Dedifferentiated amniotic fluid mesenchymal stem cell (primary cell): ENCODE measurements around the gene SRGAP2C.
"Not testable (repeated sequence)": the region's sequence is repeated elsewhere in the genome, so short reads cannot be mapped to it uniquely, and the experiment has no call there.

Experiments
- DNase-seq: peaks from one replicate; pipeline ENCODE4 v3.0.0-alpha.2; 2016; ENCODE audit errors: extremely low spot score

Gene SRGAP2C

DNA sequence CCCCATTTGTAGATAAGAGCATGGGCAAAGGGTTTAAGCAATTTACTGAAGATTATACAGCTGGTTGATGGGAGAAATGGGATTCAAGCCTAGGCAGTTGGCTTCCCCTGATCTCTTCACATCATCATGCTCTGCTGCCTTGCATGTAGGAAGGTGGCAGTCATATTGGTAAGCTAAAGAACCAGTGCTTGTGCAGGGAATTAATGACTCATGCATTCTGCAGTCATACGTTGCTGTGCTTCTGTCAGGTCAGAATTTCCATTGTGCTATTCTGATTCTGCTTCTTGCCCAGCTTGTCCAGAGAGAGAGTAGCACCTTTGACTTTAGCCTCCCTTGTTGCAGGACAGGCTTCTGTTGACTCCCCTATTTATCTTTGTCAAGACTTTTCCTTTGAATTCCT lies 153.2 kb downstream of the SRGAP2C start:
- not testable (repeated sequence) for DNase-seq

DNA sequence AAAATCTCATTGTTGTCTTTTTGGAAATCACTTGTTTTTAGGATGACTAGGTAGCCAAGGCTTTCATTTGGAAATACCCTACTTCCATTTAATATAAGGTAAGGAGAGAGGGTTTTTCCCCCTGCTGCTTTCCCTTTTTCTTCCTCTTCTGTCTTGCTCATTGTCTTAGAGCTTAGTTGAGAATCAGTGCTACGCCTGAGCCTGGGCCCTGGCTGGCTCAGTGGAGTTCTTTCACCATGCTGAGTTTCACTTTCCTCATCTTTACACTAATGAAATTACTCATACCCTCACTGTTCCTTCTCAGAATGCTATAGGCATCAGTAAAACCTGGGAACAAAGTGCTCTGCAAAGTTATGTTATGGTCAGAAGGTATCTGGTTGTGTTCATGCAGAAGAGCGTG lies 154.8 kb downstream of the SRGAP2C start:
- not testable (repeated sequence) for DNase-seq

DNA sequence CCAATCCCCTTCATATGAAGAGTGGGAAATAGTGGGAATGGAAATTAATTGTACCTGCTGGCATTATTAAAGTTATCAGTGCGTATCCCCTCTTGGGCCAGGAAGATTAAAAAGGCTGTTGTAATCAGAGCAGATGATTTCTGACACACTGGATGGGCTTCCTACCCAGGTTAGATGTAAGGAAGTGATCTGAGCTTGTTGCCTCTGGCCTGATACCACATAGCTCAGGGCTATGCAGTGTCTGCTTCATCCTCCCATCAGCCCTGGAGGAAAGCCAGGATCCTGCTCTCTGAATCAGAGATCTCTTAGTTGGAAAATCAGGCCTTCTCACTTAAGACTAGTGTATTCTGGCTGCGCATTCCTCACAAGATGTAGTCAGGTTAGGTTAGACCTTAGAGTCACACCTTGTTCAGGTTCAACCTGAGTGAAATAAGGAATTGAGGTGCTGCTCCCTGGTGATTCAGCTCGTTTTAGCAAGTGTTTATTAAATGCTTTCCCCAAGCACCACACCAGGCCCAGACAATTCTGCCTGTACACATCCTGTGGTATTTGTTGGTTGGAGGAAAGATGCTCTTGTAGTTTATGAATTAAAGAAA lies 158.6 kb downstream of the SRGAP2C start:
- not testable (repeated sequence) for DNase-seq

DNA sequence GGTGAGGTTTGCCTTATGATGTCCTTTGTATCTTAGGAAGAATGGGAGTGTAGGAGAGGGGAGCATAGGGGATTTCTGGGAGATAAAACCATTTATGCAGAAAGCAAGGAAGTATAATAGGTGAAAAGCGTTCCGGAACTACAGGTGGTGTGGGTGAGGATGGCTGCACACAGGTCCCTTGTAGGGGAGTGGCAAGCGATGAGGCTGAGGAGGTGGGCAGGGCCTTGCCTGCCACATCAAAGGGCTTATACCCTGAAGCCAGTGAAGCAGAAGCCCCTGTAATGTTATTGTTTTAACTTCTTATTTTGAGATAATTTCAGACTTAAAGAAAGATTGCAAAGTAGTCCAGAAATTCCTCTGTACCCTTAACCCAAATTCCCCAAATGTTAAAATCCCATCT lies 159.6 kb downstream of the SRGAP2C start:
- not testable (repeated sequence) for DNase-seq

DNA sequence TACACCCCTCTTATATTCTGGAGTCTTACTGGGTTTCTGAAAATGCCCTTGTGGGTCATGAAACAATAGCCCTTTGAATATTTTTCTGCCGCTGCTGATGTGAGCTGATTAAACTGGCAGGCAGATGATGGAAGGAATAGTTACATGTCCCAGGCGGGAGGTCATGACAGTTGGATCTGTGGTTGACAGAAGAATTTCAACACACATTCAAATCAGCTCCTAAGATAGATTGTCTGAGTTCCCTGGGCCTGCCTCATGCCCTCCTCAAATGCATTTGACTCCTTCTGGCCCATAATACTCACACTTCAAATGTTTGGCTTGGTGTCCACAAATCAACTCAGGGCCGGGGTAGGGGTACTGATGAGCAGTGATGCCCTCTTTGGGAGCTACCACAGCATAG lies 161.9 kb downstream of the SRGAP2C start:
- DNase-seq: not testable (repeated sequence)

DNA sequence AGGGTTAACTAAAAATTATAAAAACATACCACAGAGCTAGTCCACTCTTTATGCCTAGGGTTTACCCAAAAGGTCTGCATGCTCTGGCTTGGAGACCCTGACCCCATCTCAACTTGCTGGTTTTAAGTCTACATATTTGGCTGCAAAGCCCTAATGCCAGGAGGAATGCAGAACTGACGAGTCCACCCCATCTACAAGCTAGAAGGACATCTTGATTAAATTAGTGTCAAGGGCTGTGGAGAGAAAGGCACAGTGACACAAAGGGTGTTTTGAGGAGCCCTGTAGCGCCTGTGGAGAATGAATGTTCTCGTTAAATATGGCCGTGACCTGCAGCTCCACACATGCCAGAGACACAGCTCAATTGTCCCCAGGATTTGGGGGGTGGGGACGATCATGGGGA lies 162.7 kb downstream of the SRGAP2C start:
- peak; percentile 15 for DNase-seq

DNA sequence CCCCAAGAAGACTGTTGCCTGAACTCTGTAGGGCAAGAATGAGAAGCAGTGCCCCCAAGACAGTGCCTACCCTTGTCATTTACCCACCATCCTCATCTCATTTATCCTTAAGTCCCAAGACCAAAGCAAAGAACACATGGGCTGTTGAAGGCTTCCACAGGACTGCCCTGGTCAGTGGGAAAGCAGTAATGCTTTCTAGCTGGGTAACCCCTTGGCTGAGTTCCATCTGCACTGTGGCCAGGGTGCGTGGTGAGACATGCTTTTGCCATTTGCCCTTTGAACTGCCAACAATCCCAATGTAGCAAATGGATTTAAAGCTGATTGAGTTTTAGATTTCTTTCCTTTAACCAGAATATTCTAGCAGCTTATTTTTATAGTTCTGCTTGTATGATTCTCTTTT lies 163.3 kb downstream of the SRGAP2C start:
- not testable (repeated sequence) for DNase-seq

DNA sequence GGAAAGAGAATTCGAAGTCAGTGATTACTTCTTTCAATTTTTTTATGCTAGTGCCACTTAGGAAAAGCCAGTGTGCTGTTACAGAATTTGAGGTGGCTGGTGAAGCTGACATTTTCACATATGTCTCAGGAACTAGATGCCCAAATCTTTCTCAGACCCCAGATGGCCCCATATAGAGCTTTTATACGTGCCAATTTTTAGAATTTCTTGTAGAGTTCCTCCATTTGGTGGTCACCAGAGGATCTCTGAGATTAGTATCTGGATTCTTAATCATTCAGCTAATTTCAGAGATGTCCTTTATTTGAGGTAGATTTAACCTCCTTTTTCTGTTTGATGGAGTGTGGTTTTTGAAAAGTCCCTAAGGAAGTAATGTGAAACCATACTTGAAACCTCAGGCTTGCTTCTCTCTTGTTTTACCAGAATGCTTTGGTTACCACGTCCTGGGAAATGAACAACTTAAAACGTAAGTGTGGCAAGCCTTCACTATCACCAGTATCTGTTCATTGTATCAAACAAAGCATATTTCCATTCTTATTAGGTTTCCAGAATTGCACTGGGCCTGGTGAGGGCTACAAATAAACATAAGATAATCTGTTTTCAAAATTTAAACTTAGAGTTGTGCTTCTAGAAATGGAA lies 164.7 kb downstream of the SRGAP2C start:
- DNase-seq: not testable (repeated sequence)

DNA sequence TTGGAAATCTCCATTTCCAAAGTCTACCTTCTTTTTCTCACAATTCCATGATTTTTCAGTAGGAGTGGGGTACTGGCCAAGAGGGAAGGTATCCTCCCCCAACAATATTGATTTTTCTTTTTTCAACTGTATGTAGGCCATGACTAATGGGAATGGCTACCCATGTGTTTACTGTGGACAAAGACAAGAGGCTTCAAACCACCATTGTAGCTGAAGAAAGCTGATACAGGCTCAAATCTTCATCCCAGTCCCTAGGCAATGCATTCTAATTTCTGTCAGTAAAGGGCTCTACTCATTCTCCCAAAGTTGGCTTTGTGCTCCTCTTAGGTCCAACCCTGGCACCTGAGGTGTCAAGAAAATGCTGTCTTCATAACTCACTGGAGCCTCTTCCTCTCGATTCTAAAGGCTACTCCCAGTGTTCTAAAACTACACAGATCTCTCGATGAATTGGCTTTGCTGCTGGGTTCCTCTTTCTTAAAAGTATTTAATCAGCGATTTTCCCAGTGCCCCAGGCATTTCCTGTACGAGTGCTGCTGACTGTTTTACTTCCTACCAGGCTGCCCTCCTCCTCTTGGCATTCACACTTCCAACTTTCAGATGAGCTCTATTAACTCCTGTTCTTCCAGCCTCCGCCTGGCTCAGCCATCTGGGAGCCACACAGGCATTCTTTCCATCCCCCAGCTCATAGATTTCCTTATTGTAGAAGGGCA lies 171.1 kb downstream of the SRGAP2C start:
- not testable (repeated sequence) for DNase-seq

DNA sequence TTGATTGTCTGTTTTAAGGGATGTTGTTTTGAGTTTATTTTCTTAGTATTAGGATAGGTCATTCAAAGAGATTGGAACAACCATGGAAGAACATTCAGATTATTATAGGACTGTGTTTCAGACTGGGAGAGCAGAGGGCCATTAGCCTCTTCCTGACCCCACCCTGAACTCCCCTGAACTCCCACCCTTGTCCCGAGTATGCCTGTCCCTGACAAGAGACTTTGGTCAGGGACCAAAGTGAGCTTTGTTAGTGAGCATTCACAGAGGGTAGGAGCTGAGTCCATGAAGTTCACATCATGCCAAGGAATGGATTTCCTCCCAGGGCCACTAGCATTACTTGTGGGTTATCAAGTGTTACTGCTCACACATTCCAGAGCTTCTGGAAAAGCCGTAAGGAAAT lies 172.0 kb downstream of the SRGAP2C start:
- not testable (repeated sequence) for DNase-seq

DNA sequence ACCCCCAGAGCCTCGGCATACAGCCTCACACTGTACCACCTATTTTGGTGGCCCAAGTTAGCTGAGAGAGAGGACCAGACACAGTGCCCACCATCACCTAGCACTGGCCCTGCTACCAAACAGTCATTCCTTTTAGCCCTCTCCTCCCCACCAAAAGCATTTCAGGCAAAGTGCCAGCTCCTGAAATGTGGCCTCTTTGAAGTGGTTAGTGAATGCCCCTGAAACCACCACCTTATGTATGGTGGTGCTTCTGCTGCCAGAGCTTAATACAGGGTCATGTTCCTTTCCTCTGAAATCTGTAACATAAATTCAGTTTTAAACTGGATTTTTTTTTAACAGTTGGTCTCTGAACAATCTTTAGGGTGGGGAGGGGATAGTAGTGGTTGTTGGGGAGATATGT lies 175.8 kb downstream of the SRGAP2C start:
- DNase-seq: not testable (repeated sequence)

DNA sequence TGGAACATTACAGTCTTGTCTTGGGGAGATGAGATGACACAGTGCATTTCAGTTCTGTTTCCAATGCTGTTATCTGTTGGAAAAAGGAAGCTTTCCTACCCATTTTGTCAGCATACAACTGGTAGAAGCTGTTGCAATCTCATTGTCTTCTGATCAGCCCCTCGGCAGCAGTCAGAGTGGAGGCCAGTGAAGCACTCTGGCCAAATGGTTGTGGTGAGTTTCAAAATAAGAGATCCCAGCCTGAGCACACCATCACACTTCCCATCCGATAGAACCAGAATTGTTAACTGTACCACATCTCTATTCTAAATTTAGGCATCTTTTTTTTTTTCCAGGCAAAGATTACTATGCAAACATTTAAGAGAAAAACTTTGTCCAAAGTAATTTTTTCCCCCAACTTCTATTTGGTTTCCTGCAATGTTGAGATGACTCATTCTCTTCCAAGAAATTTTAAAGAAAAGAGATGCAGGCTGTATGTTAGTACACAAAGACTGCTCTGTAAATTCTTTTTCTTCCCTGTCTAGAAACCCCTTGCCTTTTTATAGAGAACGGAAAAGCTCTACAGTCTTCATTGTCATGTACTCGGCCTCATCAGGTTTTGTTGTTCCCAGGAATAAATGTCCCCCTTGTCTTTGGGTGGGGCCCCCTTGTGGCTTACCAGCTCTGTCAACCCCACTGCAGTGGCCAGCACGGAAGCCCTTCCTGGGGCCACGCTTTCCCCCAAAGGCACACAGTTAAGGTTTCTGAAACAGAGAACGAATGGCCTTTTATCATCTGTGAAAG lies 176.9 kb downstream of the SRGAP2C start:
- DNase-seq: not testable (repeated sequence)

DNA sequence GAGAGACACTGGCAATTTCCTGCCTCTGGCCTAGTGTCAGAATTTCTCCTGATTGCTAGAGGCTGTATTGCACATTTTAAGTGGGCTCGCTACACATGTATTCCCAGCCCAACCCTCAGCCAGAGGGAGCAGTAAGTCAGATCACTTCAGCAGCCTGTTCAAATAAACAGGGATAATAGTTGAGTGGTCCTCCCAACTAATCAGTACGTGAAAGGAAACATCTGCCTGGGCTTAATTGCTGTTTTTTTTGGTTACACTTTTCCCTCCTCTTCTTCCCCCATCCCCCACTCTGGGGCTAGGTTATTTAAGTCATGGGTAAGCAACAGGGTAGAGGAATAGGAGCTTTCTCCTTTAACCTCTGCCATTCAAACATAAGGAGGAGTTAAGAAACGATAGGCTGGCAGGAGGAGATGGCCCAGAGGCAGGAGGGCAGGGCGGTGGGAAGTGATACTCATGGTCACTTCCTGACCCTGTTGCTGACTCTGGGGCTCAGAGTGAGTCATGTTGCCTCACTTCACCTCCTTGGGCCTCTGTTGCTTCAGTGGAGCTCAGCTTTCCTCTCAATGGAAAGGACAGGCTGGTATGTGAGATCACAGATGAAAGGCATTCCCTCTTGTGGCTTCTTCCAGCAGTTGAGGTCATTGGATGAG lies 177.6 kb downstream of the SRGAP2C start:
- not testable (repeated sequence) for DNase-seq

DNA sequence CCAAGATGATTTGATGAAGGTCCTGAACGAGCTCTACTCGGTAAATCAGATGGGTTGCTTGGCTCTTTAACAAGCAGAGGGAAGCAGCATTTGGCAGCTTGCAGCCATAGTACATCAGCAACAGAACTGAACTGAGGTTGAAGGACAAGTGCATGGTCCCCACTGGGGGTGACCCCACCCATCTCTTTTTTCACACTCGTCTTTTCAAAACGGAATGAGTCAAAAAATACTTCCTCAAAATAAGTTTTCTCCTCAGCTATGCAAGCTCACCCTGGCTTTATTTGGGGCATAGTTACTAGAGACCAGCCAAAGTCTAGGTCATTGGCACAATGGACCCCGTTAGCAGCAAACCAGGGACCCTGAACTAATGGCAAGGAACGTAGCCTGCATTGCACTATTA lies 180.5 kb downstream of the SRGAP2C start:
- not testable (repeated sequence) for DNase-seq

DNA sequence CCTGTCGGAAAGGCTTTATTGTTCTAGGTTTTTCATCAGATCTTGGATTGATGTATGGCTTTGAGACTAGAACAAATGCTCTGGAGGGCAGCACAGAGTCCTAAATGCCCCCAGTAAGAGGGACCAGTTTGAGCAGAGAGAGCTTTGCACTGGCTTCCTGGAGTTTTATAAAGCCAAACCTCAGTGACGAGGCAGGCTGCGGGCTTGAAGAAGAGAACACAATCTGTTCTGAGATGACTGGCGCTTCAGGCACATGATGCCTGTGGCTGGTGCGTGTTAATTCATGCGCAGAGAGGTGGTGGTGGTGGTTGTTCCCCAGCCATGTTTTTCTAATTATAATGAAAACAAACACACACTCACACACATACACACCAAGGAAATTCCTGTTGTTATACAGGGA lies 180.9 kb downstream of the SRGAP2C start:
- DNase-seq: peak; percentile 14

DNA sequence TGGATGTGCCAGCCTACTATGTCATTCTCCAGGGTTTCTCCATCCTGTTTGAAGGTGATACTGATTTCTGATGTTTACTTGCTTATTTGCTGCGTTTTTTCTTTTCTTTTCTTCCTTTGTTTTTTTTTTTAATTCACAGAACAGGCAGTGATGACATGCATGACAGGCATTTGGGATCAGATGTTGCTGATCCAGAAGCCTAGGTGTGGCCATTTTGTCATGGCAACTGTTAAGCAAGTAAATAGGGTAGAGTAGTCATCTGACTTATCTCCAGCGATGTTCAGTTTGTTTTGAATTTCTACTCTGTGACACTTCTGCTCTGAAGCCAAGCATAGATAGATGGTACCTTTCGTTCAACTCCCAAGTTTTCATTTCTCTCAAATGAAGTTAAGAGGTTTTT lies 181.4 kb downstream of the SRGAP2C start:
- DNase-seq: not testable (repeated sequence)

DNA sequence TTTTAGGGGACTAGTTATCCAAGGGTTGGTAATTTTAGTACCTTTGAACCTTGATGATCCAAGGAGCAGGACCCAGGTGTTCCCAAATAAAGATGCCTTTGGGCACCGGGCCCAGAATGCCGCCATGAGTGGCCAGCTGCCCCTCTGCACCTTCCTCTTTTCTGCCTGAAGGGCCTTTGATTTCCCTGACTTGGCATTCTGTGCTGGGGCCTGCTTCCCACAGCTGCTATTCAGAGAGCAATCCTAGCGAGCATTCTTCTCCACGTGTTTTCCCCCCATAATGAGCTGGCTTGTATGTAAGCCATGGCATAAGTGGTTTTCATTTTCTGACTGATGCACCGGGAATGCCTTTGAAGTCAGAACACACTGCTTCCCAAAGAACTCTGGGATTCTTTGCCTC lies 184.1 kb downstream of the SRGAP2C start:
- DNase-seq: not testable (repeated sequence)

DNA sequence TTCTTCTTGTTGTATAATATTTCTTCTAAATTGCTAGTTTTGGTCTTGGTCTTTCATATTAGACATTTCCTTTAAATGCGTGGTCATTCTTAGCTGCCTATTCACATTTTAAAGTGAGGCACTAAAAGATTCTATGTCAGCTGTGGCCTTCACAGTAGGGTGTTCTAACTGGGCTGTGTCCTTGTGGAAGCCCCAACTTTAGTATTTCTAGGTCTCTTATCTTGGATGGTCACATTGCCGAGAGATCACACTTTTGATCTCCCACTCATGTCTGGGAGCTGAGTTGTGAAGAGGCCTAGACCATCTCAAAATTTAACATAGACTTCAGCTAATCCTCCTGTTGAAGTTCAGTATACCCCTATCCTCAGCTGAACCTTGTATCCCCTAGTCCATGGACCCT lies 185.2 kb downstream of the SRGAP2C start:
- DNase-seq: not testable (repeated sequence)

DNA sequence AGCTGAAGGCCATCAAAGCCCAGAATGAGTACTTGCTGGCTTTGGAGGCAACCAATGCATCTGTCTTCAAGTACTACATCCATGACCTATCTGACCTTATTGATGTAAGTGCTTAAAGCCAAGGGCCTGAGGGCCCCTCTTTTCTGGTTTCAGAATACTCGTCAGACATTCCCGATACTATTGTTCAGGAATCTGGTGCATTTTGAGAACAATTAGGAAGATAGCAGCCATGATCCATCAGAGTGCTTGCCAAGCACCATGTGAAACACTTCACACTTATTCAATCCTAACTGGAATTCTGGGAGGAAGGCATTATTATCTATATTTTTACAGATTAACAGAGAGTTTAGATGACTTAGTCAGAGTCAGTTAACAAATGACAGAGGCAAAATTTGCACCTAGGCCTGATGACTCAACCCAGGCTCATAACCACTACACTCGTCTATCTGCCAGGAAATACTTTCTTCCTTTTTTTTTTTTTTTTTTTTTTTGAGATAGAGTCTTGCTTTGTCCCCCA lies 190.1 kb downstream of the SRGAP2C start:
- not testable (repeated sequence) for DNase-seq

DNA sequence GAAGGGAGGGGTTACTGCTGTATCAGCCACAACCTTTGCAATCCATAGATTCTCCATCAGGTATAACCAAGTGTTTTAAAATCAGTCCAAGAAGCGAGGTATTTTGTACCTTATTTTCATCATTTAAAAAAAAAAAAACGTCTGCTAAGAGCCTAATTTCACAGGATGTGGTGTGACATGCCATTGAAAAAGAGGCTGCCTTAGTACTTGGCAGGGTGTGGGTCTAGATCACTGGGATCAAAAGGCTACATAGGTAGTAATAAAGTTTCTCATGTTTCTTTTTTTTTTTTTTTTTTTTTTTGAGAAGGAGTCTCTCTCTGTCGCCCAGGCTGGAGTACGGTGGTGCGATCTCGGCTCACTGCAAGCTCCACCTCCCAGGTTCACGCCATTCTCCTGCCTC lies 192.2 kb downstream of the SRGAP2C start:
- DNase-seq: not testable (repeated sequence)

DNA sequence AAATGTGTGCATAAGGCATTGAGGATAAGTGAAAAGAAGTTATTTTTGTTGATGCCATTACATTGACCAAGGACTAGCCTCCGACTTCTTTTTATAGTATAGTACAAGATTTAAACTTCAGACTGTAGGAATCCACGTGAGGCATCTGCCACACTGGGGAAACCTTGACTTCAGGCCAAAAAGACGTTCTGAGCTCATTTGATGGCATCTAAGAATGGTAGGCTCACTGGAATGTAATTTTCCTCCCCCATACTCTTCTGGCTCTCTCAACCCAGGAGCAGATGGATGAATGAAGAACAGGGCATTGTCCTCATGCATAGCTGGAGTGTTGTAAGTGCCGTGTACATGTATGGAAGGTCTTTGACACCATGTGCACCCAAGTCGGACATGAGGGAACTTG lies 194.0 kb downstream of the SRGAP2C start:
- not testable (repeated sequence) for DNase-seq
